OCI-LY7 (cell line): ENCODE data around the gene CRYGN. TPM values are rescaled to one million over a fixed set of nuclear protein-coding genes. Genes with fewer than 3 reads are reported as not detected.

Experiments
- BruUV-seq: library from RNA; stranded (reverse); fragments of 400-500 nt; replicated peaks from 2 replicates; lab custom pipeline; 2021; lab: Mats Ljungman, UMichigan
- CTCF ChIA-PET: fragments of 300-600 bp; sonication (Branson Sonifier 250); formaldehyde crosslinking; loops from one replicate; lab custom pipeline; 2022; ENCODE audit warnings: antibody characterized with exemption; ENCODE audit not compliant: unreplicated experiment; lab: Charles Lee
- POLR2A ChIA-PET: fragments of 300-600 bp; sonication (Branson Sonifier 250); formaldehyde crosslinking; loops from one replicate; lab custom pipeline; 2022; ENCODE audit warnings: antibody characterized with exemption; lab: Charles Lee
- DNase-seq: peaks from one replicate; pipeline ENCODE4 v3.0.0-alpha.2; 2015; ENCODE audit warnings: low spot score
- H2AFZ ChIP-seq: fragments of 200-600 bp; sonication (generic), shearing (Covaris generic); 2 replicates; pipeline ENCODE4 v1.6.1; 2014; ENCODE audit warnings: mild to moderate bottlenecking, antibody characterized with exemption, low read length, moderate library complexity
- H3K27ac ChIP-seq: fragments of 200-600 bp; sonication (generic); 2 replicates; pipeline ENCODE4 v1.5.1; 2014; ENCODE audit warnings: mixed run types, low read depth, mild to moderate bottlenecking, moderate library complexity, low read length, inconsistent platforms; ENCODE audit not compliant: poor library complexity, severe bottlenecking
- H3K36me3 ChIP-seq: fragments of 200-600 bp; sonication (generic); 2 replicates; pipeline ENCODE4 v1.6.1; 2014; ENCODE audit warnings: mild to moderate bottlenecking, antibody characterized with exemption, low read length, moderate library complexity, mixed read lengths; ENCODE audit not compliant: insufficient read depth
- H3K4me1 ChIP-seq: fragments of 200-600 bp; sonication (generic); 2 replicates; pipeline ENCODE4 v1.5.1; 2014; ENCODE audit warnings: mild to moderate bottlenecking, low read length; ENCODE audit not compliant: insufficient read depth, poor library complexity, severe bottlenecking
- H3K4me2 ChIP-seq: fragments of 200-600 bp; sonication (generic); 2 replicates; pipeline ENCODE4 v1.6.1; 2014; ENCODE audit warnings: mild to moderate bottlenecking, low read length
- H3K4me3 ChIP-seq: fragments of 200-600 bp; sonication (generic); 2 replicates; pipeline ENCODE4 v1.5.1; 2014; ENCODE audit warnings: mild to moderate bottlenecking, low read depth, low read length; ENCODE audit not compliant: poor library complexity, severe bottlenecking
- H3K79me2 ChIP-seq: fragments of 200-600 bp; sonication (generic); 2 replicates; pipeline ENCODE4 v1.6.1; 2016; ENCODE audit warnings: low read depth, mild to moderate bottlenecking, low read length, moderate library complexity, mixed read lengths; ENCODE audit not compliant: insufficient read depth
- H3K9me2 ChIP-seq: fragments of 200-600 bp; sonication (generic); 2 replicates; pipeline ENCODE4 v1.6.1; 2016; ENCODE audit warnings: mild to moderate bottlenecking, low read length, mixed read lengths; ENCODE audit not compliant: insufficient read depth
- H3K9me3 ChIP-seq: fragments of 200-600 bp; sonication (generic); 2 replicates; pipeline ENCODE4 v1.6.1; 2014; ENCODE audit warnings: mild to moderate bottlenecking, mixed run types, low read length, mixed read lengths
- H4K20me1 ChIP-seq: fragments of 200-600 bp; sonication (generic); 2 replicates; pipeline ENCODE4 v1.6.1; 2014; ENCODE audit warnings: mild to moderate bottlenecking, antibody characterized with exemption, low read length, moderate library complexity, mixed read lengths; ENCODE audit not compliant: insufficient read depth
- CTCF ChIP-seq: fragments of 200-600 bp; sonication (generic); conservative IDR thresholded peaks from 2 replicates; pipeline ENCODE4 v1.5.1; 2014; ENCODE audit warnings: mild to moderate bottlenecking, antibody characterized with exemption, low read length, moderate library complexity, mixed read lengths
- EZH2phosphoT487 ChIP-seq: fragments of 200-600 bp; sonication (generic); IDR thresholded peaks from 2 replicates; pipeline ENCODE4 v1.6.1; 2018; ENCODE audit warnings: low read depth, borderline replicate concordance, mild to moderate bottlenecking, mixed run types, antibody characterized with exemption, low read length, moderate library complexity, mixed read lengths
- intact Hi-C: fragments of 100-400 bp; cut with micrococcal nuclease; formaldehyde crosslinking; loops from one replicate; pipeline ENCODE4 v1.10.0; 2022; ENCODE audit not compliant: unreplicated experiment
- total RNA-seq, 2 experiments: library from RNA; depleted of rRNA in 1 of 2; stranded (reverse); fragments of >200 nt in 1 of 2; shearing (Covaris generic) in 1 of 2; gene quantifications; 2 replicates each; pipeline ENCODE4 v1.2.3, GENCODE V29; 2014 to 2022

CRYGN gene
- total RNA-seq, 2 experiments from 2014 or later, result 0.09 TPM; not detected in 1

GRCh38 chr7:151392426-151392825 lies 47.5 kb downstream of the CRYGN start:
- intact Hi-C loops, result no loop called here
- BruUV-seq, result no TSS peak
- ChIA-PET CTCF (no interaction called here), POLR2A (no interaction called here)
- H4K20me1 ChIP-seq, result no peaks in the 10 kb centered on the region
- no peaks in the 10 kb centered on the region for H3K9me2 ChIP-seq
- no peak overlapping the region for H2AFZ ChIP-seq
- H3K4me2 ChIP-seq, result no peak overlapping the region
- H3K79me2 ChIP-seq, result no peaks in the 10 kb centered on the region
- no peaks in the 10 kb centered on the region for H3K9me3 ChIP-seq
- no peaks in the 10 kb centered on the region for H3K4me1 ChIP-seq
- no peak for TF ChIP-seq CTCF
- no peak for TF ChIP-seq EZH2phosphoT487
- H3K36me3 ChIP-seq, result no peaks in the 10 kb centered on the region
- H3K4me3 ChIP-seq, result no peak overlapping the region
- no peak overlapping the region for H3K27ac ChIP-seq
- DNase-seq, result no peak

- Histone ChIP-seq H3K9me3 (no peaks in the 10 kb centered on the region), H4K20me1 (no peaks in the 10 kb centered on the region), H3K36me3 (no peaks in the 10 kb centered on the region), H2AFZ (no peak overlapping the region), H3K79me2 (no peaks in the 10 kb centered on the region), H3K9me2 (no peaks in the 10 kb centered on the region), H3K4me2 (no peak overlapping the region), H3K4me3 (no peak overlapping the region), H3K4me1 (no peaks in the 10 kb centered on the region), H3K27ac (no peak overlapping the region)
- TF ChIP-seq CTCF (no peak), EZH2phosphoT487 (no peak)
- intact Hi-C loops, result no loop called here
- no TSS peak for BruUV-seq
- ChIA-PET POLR2A (no interaction called here), CTCF (no interaction called here)
- DNase-seq, result no peak
Observed at GRCh38 chr7:151392002-151392401, 47.9 kb downstream of the CRYGN start.

GRCh38 chr7:151391358-151391730 lies 48.6 kb downstream of the CRYGN start:
- no peaks in the 10 kb centered on the region for H3K9me2 ChIP-seq
- no peaks in the 10 kb centered on the region for H3K4me1 ChIP-seq
- intact Hi-C loops, result no loop called here
- H3K4me3 ChIP-seq, result no peak overlapping the region
- no peak overlapping the region for H3K4me2 ChIP-seq
- H3K79me2 ChIP-seq, result no peaks in the 10 kb centered on the region
- TF ChIP-seq EZH2phosphoT487 (no peak), CTCF (no peak)
- ChIA-PET POLR2A (interaction anchor here (1.1 kb wide), 1 partner anchor 12 kb away, joined by 3 read pairs; no protein-coding TSS in a partner anchor), CTCF (no interaction called here)
- H2AFZ ChIP-seq, result no peak overlapping the region
- BruUV-seq, result no TSS peak
- DNase-seq, result no peak
- no peaks in the 10 kb centered on the region for H4K20me1 ChIP-seq
- H3K36me3 ChIP-seq, result no peaks in the 10 kb centered on the region
- no peaks in the 10 kb centered on the region for H3K9me3 ChIP-seq
- H3K27ac ChIP-seq, result no peak overlapping the region
